ELR (cell line): ENCODE data around the gene HNRNPC.
A peak's percentile ranks its signal among the peaks of the same experiment; 100 is the strongest.

ENCODE experiments used
- DNase-seq: peaks from one replicate; pipeline ENCODE4 v3.0.0-alpha.2; 2015; ENCODE audit warnings: low read depth

Gene HNRNPC

DNA sequence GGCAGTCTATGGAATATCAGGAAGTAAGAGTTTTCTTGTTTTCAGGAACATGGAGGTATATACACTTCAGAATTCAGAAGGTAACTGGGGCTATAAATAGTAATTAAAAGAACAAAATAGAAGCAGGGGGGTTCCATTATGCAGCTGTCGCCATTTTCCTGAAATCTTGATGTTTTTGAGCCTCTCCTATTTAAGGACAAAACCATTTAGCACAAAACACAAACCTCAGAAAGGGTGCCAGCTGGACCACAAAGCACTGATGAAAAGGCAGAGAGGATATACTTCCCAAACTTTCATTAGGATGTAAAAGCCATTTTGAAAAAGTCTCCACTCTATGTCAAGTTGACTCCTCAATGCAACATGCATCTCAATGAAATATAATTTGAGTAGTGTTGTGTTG lies 59.2 kb downstream of the HNRNPC start:
- no peak for DNase-seq

DNA sequence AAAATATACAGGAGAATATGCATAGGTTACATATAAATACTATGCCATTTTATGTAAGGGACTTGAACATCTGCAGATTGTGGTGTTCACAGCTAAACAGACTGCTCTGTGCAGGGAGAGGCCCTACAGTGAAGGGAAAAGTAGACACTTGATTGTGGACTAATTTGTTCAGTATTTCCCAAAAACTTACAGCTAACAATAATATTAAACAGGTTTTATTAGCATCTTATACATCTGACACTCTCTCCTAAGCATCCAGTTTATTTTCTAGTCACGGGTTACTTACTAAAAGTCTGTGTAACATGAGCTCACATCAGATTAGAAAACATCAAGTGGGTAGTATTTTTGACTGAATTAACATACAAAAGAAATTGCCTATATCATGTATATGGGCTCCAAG lies 60.1 kb downstream of the HNRNPC start:
- no peak for DNase-seq

DNA sequence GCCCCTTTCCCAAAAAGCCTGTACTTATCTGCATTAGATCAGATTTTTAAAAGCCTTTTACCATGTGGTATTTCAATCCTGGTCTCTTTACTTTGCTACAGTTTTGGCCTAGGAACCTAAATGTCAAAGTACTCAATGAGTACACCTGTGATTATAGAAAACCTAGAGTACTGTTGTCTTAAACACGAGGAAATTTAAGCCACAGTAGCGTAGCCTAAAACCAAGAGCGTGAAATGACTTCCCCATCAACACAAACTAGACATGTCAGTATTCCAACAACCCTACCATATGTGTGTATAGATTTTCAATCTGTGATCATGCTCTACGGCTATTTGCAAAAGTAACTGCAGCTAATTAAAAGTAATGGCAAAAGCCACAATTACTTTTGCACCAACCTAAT lies 60.7 kb downstream of the HNRNPC start:
- no peak for DNase-seq

DNA sequence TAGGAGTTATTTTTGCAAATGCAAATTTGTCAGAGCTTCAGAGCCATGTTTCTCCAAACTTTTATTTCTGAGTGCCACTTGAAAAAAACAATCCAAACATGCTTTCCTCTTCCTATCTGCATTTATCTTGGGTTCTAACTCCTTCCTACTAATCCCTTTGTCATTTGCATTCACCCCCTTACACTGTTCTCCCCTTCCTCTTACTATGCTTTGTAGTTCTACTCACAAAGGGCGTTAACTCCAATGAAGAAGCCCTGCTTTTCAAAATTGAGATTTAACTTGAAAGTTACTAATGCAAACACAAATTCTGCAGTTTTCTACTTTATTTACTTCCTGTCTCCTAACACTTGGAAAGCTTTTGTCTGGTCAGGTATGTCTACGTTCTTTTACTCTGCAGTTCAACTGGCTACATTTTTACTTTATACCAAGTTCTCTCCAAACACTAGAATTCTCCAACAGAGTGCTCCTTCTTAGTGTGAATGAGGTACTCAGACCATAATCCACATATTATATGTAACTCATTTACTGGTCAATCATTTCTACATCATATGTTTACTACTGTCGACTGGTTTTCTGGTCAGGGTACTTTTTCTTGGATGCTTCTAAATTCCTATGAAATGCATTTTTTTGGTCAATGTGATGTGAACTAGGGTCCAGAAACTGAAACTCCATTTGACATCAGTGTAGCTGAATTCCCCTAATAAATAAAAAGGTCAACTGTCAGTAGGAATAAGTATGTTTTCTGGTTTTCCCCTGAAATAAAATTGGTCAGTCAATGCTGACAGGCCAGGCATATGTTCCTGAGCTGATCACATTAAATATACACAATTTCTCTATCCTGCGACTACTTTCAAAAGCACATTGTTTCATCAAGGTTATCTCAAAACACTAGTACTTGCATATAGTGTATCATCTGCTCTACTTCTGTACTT lies 62.2 kb downstream of the HNRNPC start:
- no peak for DNase-seq

DNA sequence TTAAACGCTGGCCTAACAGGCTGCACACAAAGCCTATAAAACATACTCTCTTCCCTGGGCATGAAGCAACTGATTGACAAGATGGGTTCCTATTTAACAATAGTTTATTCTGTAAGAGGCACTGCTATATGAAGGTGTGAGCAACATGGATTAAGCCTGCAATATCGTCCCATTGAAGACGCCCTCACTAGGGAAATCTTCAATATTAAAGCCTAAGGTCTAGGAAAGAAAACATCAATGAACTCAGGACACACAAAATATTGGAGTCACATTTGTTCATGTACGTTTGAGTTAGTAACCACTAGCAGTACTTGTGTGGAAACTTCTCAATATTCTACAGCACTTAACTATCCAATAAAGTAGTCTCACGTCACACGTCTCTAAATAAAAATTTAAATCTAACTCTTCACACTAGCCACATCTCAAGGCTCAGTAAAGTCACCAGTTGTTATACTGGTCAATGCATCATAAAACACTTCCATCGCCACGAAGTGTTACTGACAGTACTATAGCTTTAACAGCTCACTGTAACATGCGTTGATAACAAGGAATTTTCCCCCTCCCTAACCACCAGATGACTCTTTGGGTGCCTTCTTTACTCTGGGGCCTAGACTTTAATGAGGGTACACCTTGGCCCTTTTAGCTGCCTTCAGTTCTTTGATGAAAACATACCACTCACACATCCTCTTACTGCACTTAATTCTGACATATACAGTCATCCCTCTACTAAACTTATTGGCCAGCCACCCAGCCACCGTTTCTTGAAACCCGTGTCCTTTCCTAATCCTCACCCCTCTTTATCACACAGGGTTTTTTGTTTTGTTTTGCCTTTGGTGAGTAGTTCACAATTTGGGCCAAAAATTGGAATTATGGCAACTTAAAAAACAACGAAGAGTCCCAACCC lies 63.3 kb downstream of the HNRNPC start:
- DNase-seq = no peak

DNA sequence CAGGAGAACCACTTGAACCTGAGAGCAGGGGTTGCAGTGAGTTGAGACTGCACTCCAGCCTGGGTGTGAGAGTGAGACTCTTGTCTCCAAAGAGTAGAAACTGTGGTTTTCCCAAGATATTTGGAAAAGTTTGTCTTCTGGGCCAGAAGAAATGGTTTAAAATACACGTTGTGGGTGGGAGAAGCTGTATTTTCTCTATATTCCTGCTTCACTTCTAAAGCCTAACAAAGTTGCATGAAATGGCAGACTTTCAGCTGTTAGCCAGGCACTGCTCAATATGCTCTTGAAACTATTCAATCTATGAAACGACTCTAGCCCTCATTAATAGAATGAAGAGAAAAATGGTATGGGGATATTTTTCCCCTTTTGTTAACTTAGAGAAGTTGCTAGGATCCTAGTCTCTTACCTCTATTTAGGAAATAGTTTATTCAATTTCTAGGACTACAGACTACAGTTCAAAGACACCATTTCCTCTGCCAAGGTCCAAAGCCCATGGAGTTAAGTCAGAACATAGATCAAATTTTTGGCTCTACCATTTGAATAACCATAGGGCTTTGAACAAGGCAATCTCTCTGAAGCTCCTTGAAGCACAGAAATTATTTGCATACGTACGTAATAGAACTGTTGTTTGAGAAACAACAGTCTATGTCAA lies 64.1 kb downstream of the HNRNPC start:
- no peak for DNase-seq

DNA sequence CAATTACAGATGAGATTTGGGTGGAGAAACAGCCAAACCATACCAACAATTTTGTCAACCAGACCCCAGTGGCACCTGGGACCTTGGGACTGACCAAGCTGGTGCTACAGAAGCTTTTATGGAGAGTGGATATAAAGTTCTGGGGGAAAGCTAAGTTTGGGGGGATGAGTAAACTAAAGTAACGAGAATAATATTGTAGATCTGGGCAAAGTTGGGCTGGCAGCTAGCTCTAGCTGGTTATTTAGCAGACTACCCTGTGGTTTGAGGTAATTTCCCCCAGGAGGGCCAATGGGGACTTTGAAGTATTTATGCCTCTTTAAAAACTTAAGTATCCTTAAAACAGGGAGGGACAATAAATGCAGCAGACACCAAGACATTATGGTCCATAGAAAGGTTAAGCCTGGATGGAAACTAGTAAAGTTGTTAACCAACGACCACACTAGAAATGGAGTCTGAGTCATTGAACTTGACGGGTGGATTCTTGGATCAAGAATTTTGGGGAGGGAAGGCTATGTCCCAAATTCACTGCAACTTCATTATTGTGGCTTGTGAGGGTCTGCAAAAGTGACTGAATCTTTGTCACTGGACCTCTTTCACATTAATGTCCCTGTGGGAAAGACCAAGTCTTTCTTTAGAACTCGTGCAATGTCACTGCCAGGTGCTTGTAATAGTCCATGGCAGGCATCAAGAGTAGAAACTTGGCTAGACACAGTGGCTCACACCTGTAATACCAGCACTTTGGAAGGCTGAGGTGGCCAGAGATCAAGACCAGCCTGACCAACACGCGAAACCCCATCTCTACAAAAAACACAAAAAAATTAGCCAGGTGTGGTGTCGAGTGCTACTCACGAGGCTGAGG lies 64.8 kb downstream of the HNRNPC start:
- DNase-seq = no peak

DNA sequence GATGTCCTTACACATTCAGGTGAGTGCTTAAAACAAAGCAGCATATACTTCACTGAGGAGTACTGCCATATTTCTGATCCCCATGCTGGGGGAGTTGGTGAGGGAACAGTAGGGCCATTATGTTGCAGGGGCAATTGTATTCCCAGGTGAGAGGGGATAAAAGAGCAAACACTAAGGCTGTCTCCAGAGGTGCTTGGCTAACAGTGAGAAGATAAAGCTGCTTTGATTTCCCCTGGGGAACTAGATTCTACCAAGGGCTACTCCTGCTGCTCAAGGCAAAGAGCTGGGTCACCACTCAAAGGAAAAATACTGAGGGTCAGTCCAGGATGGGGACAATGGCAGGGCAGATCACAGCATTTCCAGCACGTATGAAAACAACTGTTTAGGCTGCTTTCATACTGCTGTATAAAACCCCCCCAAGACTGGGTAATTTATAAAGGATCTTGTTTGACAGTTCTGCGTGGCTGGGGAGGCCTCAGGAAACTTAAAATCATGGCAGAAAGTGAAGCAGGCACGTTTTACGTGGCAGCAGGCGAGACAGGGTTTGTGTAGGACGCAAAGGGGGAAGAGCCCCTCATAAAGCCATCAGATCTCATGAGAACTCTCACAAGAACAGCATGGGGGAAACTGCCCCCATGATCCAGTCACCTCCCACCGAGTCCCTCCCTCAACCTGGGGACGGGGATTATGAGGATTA lies 65.6 kb downstream of the HNRNPC start:
- no peak for DNase-seq

DNA sequence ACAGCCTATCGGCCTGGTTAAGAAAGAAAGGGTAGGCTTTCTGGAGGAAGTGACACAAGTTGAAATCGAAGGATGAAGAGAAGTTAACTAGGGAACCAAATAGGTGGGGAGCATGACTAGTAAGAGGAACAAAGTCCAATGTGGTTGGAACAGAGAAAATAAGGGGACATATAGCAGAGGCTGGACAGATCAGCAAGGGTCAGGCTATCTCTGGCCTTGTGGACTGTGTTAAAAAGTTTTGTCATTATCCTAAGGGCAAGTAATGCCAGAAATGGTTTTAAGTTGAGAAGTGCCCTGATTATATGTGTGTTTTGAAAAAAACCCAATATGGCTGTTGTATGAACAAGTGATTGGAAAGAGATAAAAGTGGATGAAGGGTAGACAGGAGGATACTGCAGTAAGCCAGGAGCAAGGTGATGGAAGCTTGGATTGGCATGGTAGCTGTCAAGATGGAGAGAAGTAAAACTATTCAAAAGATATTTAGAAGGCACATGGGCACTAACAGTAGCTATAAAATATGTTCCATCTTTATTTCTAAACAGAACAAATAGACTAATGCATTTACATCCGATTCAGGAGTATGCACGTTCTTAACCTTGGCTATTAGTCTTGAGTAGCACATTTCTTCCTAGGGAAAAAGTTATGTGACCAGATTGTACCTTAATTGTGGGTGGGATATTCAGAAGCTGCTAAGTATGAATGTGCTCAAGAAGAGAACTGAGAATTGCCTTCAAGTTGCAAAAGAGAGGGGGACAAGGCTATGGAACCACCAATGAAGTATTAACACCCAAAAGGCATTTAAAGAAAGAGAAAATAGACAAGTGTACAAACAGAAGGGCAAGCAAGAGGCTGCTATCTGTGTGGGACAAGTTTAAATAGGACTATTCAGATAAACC lies 66.5 kb downstream of the HNRNPC start:
- DNase-seq = no peak

DNA sequence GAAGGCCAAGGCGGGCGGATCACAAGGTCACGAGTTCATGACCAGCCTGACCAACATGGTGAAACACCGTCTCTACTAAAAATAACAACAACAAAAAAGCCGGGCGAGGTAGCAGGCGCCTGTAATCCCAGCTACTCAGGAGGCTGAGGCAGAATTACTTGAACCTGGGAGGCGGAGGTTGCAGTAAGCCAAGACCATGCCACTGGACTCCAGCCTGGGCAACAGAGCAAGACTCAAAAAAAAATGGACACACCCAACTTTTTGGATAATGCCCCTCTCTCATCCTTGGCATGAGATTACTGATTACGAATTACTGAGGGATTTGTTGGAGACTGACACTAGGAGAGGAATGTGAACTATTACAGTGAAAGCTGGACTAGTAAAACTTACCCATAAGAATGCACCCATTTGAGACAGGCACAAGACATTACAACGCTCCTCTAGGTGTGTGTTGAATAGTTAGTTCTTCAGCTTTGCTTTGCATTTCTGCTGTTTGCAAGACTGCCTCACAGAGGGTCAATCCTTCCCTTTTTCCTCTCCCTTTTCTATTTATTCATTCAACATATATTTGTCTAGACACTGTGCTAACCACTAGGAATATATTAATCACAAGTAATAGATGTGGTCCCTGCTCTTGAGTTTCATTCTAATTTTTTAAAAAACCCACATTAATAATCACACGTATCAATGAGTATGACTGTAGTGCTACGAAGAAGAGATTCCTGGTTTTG lies 67.3 kb downstream of the HNRNPC start:
- no peak for DNase-seq

DNA sequence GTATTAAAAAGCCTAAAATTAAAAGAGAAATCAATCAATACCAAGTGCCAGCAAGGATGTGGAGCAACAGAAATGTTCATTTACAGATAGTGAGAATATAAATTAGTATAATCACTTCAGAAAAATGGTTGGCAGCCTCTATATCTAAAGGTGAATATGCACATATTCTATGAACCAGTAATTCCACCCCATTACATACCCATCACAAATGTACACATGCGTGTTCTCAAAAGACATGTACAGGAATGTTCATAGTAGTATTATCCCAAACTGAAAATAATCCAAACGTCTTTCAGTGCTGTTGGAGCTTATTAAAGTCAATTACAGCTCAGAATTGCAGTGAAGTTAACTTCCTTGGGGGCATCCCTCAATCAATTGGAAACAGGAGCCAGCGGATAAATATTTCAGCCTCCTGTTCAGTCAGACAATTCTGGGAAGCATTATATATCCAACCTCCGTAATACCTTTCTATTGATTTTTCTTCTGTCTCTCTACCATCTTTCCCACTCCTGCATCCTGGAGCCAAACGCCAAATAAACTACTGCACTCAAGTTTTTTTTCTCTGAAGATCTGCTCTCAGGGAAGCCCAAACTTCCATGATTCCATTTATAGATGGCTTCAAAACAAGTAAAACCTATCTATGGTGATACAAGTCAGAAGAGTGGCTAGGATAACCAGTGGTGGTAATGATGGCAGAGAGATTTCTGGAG lies 68.3 kb downstream of the HNRNPC start:
- no peak for DNase-seq

DNA sequence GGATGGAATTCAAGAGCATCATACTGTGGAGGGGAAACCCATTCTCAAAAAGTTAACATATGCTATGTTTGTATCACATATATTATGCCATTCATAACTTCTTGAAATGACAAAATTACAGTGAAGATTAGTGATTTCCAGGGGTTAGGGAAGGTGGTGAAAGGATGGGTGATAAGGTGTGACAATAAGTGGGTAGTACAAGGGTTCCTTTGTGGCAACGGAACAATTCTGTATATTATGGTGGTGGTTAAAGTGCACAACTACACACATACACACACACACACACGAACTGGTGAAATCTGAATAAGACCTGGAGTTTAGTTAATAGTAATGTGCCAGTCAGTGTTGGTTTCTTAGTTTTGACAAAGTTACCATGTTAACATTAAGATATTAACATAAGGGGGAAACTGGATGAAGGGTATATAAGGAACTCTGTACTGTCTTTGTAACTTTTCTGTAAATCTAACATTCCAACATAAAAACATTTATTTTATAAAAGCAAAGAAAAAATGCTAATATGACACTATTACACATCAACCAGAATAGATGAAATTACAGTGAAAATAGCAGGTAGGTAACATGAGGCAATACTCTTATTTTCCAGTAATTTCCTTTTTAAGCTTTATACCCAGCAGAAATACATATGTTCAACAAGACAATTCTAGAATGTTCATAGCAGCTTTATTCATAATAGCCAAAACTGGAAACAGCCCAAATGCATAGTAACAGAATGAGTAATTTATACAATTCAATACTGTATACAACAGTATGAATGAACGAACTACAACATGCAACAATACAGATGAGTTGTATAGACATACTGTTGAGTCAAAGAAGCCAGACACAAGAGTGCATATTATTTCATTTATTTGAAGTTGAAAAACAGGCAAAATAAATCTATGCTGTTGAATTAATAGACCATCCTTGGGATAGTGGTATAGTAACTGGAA lies 69.4 kb downstream of the HNRNPC start:
- peak; percentile 63 for DNase-seq

DNA sequence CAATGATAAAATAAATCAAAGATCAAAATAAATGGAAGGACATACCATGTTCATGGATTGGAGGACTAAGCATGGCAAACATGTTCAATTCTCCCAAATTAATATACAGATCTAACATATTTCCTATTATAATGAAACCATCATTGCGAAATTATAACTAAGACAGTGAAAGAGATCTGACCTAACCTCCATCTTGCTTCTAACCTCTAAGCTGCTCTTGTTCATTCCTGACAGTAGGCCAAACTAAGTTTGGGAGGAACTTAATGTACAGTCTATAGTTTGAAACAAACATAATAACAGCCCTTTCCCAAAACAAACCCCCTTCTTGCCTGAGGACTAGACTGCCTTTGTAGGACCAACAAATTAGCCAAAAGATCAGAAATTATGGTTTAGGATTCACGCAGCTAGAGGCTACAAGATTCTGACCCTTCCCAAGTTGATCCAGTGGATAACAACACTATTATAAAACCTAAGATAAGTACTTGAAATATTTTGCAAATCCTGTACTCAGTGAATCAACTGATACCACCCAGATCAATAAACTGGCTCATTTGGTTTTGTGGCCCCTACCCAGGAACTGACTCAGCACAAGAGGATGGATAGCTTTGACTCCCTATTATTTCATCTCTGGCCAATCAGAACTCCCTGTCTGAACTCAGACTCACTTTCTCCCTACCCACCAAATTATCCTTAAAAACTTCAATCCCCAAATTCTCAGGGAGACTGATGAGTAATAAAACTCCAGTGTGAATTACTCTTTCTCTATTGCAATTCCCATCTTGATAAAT lies 71.6 kb downstream of the HNRNPC start:
- peak; percentile 36 for DNase-seq

DNA sequence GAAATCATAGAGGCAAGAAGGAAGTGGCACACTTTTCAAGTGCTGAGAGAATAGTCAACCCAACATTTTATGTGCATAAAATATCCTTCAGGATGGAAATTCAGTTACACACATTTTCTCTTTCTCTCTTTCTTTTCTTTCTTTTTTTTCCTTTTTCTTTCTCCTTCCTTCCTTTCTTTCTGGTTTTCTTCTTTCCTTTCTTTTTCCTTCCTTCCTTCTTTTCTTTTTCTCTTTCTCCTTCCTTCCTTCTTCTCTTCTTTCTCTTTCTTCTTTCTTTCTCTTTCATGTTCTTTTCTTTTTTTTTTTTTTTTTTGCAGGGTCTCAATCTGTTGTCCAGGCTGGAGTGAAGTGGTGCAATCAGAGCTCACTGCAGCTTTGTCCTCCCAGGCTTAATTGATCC lies 74.6 kb downstream of the HNRNPC start:
- DNase-seq = no peak

DNA sequence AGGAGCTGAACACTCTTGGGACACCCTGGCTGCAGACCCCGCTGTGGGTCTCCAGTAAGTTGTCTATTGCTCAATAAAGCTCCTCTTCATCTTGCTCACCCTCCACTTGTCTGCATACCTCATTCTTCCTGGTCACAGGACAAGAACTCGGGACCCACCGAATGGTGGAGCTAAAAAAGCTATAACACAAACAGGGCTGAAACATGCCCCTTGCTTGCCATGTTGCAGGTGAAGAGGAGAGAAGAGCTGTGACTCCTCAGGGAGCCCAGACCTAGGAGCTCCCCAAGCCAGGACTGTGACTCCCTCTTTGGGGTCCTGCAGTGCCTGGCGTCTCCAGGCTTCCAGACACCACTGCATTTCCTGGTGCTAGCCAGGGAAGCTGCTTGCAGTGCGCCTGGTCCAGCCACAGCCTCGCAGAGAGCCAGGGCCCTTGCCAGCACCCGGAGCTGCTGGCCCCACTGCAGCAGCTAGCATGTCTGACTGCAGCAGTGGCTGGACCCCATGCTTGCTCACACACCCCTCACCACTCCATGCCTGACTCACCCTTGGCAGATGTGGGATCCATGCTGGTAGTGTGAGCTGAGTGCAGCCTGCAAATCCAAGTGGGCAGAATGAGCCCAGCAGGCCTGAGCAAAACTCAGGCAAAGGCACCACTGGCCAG lies 76.2 kb downstream of the HNRNPC start:
- peak; percentile 37 for DNase-seq

DNA sequence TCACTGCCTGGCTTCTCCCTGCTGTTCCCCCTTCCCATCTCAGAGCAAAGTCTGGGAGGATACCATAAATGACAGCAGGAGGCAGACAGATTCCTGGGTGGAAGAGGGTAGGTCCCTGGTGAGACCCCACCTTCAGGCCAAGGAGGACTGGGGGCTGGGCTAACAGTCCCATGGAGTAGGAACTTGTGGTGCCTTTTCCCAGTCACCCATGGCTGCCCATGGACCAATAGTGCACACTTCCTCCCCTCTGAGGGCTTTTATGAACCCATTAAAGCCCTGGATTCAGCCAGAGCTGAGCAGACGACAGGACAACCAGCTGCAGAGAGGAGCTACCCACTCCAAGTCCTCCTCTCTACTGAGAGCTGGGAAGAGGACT lies 76.8 kb downstream of the HNRNPC start:
- DNase-seq = no peak
